ENCODE results near the gene DCLK2.

- TF ChIP-seq SIN3A (IDR thresholded peaks at IDR 0.05; ENCODE audit: low read depth): no peak
- TF ChIP-seq, protein P1, sequence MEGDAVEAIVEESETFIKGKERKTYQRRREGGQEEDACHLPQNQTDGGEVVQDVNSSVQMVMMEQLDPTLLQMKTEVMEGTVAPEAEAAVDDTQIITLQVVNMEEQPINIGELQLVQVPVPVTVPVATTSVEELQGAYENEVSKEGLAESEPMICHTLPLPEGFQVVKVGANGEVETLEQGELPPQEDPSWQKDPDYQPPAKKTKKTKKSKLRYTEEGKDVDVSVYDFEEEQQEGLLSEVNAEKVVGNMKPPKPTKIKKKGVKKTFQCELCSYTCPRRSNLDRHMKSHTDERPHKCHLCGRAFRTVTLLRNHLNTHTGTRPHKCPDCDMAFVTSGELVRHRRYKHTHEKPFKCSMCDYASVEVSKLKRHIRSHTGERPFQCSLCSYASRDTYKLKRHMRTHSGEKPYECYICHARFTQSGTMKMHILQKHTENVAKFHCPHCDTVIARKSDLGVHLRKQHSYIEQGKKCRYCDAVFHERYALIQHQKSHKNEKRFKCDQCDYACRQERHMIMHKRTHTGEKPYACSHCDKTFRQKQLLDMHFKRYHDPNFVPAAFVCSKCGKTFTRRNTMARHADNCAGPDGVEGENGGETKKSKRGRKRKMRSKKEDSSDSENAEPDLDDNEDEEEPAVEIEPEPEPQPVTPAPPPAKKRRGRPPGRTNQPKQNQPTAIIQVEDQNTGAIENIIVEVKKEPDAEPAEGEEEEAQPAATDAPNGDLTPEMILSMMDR (IDR thresholded peaks at IDR 0.05 in 2 of 3, conservative IDR thresholded peaks at IDR 0.05 in 1 of 3; ENCODE audit: borderline replicate concordance in 1 of 3, insufficient read depth in 1 of 3, low read depth in 2 of 3, low read length in 2 of 3): no peak
Measured at GRCh38 chr4:150302553-150302952, 224.3 kb downstream of the DCLK2 start.

All from HCT116 (cell line).